ENCODE measurements around the gene SLC23A2. TPM values are rescaled to one million over a fixed set of nuclear protein-coding genes. Genes with fewer than 3 reads are reported as not detected.
A peak's percentile ranks its signal among the peaks of the same experiment; 100 is the strongest.
"Not testable (repeated sequence)": the region's sequence is repeated elsewhere in the genome, so short reads cannot be mapped to it uniquely, and the experiment has no call there.

SLC23A2 gene
- total RNA-seq, 1 experiment from 2014 or later: 5.1 TPM

DNA sequence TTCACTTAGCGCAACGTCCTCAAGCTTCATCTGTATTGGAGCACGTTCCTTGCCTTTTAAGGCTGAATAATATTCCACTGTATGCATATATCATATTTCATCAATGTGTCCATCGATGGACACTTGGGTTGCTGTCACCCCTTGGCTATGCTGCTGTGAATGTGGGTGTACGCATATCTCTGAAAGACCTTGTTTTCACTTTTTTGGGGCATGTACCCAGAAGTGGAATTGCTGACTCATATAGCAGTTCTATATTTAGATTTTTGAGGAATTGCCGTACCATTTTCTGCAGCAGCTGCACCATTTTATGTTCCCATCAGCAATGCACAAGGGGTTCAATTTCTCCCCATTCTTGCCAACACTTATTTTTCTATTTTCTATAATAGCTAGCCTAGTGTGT is 22.8 kb upstream of the SLC23A2 start:
- Histone ChIP-seq H3K36me3 (no peaks in the 10 kb centered on the region), H3K27me3 (no peaks in the 10 kb centered on the region), H3K4me3 (no peak overlapping the region), H3K9me3 (no peaks in the 10 kb centered on the region)
- DNase-seq: no peak

DNA sequence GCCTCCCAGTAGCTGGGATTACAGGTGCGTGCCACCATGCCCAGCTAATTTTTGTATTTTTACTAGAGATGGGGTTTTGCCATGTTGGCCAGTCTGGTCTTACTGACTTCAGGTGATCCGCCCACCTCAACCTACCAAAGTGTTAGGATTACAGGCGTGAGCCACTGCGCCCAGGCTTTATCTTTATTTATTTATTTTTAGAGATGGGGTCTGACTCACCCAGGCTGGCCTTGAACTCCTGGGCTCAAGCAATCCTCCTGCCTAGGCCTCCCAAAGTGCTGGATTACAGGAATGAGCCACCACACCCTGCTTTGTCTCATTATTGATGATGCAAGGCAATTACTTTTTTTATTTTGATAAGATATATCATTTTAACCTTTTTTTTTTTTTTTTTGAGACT is 21.9 kb upstream of the SLC23A2 start:
- not testable (repeated sequence) for H3K27me3 ChIP-seq, H3K9me3 ChIP-seq, DNase-seq, H3K36me3 ChIP-seq, H3K4me3 ChIP-seq

DNA sequence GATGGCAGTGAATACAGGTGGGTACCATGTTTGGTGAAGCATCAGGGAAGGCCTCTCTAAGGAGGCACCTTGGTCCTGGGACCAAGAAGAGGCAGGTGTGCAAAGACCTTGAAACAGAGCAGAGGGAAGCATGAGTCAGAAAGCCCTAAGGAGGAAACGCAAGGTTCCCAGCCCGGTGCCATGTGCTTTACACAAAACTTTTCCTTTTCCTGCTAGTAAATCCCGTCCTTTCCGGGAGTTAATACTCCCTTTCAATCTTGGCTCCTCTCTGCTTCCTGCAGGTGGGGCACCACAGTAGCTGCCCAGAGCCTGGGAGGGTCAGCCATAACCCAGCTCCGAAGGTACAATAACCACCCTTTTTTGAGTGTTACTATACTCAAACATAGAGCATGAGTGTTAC is 19.4 kb upstream of the SLC23A2 start:
- Histone ChIP-seq H3K27me3 (no peaks in the 10 kb centered on the region), H3K9me3 (no peaks in the 10 kb centered on the region)

DNA sequence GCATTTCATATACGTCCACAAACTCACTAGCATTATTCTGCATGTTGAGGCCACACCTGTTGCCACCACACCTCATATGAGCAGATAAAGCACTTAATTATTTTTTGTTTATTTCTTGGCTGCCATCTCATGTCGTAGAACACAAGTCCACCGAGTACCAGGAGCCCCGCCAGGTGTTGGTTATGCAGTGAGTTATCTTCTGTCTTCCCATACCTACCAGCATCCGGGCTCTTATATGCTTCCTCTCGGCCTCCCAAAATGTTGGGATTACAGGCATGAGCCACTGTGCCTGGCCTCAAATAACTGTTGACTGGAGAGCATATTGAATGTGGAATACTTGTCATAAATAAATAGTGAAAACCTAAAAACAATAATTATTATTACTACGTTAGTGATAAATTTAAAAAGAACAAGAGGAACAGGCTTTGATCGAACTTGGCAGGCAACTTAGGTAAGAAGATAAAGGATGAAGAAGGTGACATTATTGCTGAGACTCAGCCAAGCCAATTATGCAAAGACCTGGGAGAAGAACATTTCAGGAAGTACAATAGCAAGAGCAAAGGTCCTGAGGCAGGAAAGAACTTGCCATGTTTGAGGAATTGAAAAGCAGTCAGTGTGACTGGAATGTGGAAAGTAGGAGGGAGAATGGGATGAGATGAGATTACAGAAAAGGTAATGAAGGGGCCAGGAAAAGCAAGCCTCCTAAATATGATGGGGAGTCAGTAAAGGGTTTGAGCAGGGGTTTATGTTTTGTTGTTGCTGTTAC is 12.6 kb upstream of the SLC23A2 start:
- H3K4me3 ChIP-seq: no peak overlapping the region
- H3K36me3 ChIP-seq: no peaks in the 10 kb centered on the region
- no peaks in the 10 kb centered on the region for H3K9me3 ChIP-seq
- DNase-seq: no peak
- no peaks in the 10 kb centered on the region for H3K27me3 ChIP-seq

More for the DNA sequence above, 19.4 kb upstream of the SLC23A2 start:
- H3K36me3 ChIP-seq: no peaks in the 10 kb centered on the region
- DNase-seq: no peak
- H3K4me3 ChIP-seq: no peak overlapping the region

DNA sequence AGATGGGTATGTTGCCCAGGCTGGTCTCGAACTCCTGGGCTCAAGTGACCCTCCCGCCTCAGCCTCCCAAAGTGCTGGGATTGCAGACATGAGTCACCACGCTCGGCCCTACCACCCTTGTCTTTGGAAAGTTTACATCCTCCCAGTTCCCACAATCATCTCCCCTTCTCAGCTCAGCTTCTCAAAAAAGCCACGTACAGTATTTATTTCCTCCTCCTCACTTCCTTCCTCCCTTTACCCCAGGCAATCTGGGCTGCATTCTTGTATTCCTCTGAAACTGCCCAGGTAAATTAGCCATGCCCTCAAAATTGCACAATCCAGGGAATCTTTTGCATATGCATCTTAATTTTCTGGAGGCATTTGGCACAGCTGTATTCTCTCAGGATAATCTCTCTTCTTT is 7.4 kb upstream of the SLC23A2 start:
- no peak for DNase-seq
- Histone ChIP-seq H3K36me3 (no peaks in the 10 kb centered on the region), H3K4me3 (no peak overlapping the region), H3K9me3 (no peaks in the 10 kb centered on the region), H3K27me3 (no peaks in the 10 kb centered on the region)

DNA sequence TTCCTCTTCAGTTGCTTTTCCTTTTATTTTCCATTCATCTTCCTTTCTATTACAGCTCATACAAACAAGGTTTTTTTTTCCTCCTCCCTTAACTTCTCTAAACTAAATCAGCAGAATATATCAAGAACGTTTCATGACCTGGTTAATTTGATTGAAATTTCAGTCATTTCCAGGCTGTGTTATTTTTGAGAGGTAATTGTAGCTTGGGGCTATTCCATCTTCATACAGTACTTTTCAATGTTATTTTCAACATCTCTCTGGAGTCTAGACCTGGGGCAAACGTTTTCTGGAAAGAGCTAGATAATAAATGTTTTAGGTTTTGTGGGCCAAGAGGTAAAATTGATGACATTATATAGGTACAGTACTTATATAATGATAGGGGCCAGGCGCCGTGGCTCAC is 4.0 kb upstream of the SLC23A2 start:
- no peak overlapping the region for H3K4me3 ChIP-seq
- H3K36me3 ChIP-seq: no peaks in the 10 kb centered on the region
- H3K27me3 ChIP-seq: no peaks in the 10 kb centered on the region
- no peak for DNase-seq
- H3K9me3 ChIP-seq: no peaks in the 10 kb centered on the region

DNA sequence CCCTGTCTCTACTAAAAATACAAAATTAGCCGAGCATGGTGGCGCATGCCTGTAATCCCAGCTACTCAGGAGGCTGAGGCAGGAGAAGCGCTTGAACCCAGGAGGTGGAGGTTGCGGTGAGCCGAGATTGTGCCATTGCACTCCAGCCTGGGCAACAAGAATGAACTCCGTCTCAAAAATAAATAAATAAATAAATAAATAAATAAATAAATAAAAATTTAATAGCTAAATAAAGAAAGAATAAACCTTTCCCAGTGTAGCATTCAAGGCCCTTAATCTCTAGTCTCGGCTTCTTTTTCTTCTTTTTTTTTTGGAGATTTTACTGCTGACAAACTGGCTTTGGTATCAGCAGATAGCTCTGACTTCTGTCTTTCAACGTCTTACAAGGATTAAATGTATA is 3.5 kb upstream of the SLC23A2 start:
- H3K36me3 ChIP-seq, DNase-seq, H3K27me3 ChIP-seq, H3K9me3 ChIP-seq, H3K4me3 ChIP-seq: not testable (repeated sequence)

DNA sequence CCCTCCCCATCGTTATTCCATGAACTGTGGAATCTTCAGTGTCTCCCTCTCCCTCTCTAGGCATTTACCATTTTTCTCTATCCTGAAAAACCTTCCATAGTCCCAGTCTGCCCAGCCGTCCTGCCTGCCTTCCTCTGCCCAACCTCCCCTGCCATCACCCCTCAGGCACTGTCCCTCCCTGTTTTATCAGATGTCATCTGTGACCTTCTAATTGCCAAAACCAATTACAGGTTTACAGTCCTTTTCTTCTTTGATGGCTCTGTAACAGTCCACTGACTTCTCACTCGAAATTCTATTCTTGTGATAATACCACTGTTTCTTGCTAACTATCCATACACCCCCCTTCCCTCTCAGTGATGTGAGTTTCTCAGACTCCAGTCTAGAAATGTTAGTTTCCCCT is 2.3 kb upstream of the SLC23A2 start:
- H3K4me3 ChIP-seq: no peak overlapping the region
- H3K9me3 ChIP-seq: no peaks in the 10 kb centered on the region
- H3K27me3 ChIP-seq: no peaks in the 10 kb centered on the region
- DNase-seq: no peak
- H3K36me3 ChIP-seq: no peaks in the 10 kb centered on the region

DNA sequence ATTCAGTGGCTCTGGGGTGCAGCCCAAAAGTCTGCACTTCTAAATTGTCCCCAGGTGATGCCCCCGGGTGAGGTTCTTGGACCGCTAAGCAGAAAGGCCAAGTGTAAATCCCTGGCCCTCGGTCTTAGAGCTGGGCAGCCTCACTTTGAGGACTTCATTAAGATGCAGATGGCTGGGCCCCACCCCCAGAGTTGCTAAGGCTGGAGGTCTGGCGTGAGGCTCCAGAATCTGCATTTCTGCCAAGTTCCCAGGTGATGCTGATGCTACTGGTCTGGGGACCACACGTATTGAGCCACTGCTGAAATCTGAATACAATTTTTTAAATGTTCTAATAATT is 735 bp upstream of the SLC23A2 start:
- H3K27me3 ChIP-seq: no peaks in the 10 kb centered on the region
- H3K4me3 ChIP-seq: peak overlapping the region; percentile 56
- peak; percentile 13 for DNase-seq
- H3K36me3 ChIP-seq: no peaks in the 10 kb centered on the region
- H3K9me3 ChIP-seq: no peaks in the 10 kb centered on the region

DNA sequence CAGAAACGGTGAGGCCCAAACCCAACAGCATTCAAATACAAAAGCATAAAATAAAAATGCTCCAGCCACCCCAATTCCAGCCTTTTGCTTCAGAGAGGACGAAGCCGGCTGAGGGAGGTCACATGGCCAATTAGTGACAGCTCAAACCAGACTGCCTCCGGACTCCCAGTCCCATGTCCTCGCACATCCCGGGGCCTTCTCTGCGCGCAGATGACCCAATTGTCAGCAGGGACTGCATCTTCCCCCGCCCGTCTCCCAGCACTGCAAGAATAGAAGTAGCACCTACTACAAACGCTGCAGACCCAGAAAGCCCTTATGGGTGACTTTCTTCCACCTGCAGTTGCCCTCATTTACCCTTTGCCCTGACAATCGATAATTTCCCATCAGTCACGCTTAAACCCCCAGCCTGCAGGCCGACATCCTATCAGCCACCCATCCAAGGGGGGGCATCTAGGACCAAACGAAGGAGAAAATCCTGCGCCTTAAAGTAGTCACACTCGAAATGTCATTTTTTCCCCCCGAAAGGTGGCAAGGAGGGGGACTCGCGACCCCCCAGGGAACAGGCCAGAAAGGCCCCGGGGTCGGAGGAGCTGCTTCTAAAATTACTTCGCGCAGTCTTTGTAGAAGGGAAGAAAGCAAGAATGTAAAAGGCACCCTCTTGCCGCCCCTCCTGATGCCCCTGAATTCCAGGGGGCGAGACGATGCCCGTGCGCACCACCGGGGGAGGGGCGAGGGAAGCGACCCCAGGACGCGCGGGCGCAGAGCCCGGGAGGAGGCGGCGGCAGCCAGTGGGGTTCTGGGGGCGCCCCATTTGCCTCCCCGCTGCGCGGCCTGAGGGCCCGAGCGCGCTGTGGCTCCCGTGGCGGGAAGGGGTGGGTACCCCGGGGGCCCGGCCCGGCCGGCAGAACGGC is 792 bp downstream of the SLC23A2 start:
- DNase-seq: peak; percentile 14
- H3K4me3 ChIP-seq: peak overlapping the region; percentile 59
- no peaks in the 10 kb centered on the region for H3K36me3 ChIP-seq

DNA sequence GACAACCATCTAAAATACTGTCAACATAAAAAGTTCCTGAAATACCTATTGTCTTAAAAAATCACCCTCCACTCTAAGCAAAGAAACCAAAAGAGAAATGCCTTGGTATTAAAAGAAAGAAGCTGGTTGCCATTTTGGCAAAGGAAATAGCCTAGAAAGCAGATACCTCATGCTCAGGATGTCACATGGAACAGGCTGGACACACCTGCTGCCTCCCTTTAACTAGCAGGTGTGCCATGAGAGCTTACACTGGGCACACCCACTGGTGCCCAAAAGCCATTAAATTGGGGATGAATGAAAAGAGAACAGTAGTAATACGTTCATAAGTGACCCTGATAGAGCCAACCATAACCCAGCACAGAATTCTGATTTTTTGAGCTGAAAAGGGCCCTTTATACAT is 1.5 kb downstream of the SLC23A2 start:
- H3K4me3 ChIP-seq: peak overlapping the region; percentile 59
- no peaks in the 10 kb centered on the region for H3K27me3 ChIP-seq
- H3K36me3 ChIP-seq: no peaks in the 10 kb centered on the region
- no peaks in the 10 kb centered on the region for H3K9me3 ChIP-seq
- no peak for DNase-seq

More for the DNA sequence above, 792 bp downstream of the SLC23A2 start:
- no peaks in the 10 kb centered on the region for H3K27me3 ChIP-seq
- H3K9me3 ChIP-seq: no peaks in the 10 kb centered on the region

DNA sequence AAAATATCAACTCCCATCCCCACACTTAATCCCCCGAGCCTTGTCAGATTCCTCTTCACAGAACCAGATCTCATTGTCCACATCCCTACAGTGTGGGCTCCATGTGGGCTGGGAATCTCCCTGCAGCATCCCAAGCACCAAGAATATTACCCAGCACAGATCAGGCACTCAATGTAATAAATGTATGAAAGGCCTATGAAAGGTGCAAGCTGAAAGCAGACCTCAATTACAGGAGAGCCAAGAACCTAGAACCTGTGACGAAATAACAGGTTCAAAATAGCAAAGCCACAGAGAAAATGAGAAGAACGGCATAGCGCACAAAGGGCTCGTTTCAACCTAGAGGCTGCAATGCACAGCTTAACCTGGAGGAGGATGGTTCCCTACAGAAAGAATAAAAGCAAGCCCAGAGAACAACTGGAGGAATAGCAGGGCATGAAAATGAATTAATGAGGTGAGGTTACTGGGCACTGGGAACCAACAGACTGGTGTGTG is 3.1 kb downstream of the SLC23A2 start:
- Histone ChIP-seq H3K27me3 (no peaks in the 10 kb centered on the region), H3K36me3 (no peaks in the 10 kb centered on the region; the same call in 1 of the 2 replicates), H3K4me3 (no peak overlapping the region), H3K9me3 (no peaks in the 10 kb centered on the region)
- DNase-seq: no peak

DNA sequence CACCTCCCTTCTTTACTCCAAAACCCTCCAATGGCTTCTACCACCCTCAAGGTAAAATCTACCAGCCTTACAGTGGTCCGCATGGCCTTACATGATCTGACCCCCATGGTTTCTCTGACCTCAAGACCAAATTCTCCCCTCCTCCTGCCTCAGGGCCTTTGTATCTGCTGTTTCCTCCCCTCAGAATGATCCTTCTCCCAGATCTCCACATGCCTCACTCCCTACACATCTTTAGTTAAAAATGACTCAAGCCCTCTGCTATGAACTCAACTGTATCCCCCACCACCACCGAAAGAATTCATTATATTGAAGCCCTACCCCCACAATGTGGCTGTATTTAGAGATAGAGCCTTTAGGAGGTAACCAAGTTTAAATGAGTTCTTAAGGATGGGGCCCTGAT is 4.1 kb downstream of the SLC23A2 start:
- H3K27me3 ChIP-seq: no peaks in the 10 kb centered on the region
- no peak for DNase-seq
- no peaks in the 10 kb centered on the region for H3K9me3 ChIP-seq
- H3K4me3 ChIP-seq: no peak overlapping the region
- no peaks in the 10 kb centered on the region; the same call in 1 of the 2 replicates for H3K36me3 ChIP-seq

DNA sequence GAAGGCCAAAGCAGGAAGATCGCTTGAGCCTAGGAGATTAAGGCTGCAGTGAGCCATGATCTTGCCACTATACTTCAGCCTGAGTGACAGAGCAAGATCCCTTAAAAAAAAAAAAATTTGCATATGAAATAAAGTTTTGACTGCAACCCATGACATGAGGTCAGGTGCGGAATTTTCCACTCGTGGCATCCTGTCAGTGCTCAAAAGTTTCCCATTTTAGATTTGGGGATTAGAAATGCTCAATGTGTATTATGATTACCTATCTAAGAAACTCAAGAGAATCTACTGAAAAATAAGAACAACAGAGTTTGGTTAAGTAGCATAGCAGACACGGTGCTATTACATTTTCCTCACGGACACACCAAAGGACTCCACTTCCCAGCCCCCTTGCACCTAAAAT is 11.7 kb downstream of the SLC23A2 start:
- no peak for DNase-seq
- H3K36me3 ChIP-seq: no peaks in the 10 kb centered on the region; the same call in 1 of the 2 replicates
- no peak overlapping the region for H3K4me3 ChIP-seq
- H3K27me3 ChIP-seq: no peaks in the 10 kb centered on the region
- no peaks in the 10 kb centered on the region for H3K9me3 ChIP-seq

DNA sequence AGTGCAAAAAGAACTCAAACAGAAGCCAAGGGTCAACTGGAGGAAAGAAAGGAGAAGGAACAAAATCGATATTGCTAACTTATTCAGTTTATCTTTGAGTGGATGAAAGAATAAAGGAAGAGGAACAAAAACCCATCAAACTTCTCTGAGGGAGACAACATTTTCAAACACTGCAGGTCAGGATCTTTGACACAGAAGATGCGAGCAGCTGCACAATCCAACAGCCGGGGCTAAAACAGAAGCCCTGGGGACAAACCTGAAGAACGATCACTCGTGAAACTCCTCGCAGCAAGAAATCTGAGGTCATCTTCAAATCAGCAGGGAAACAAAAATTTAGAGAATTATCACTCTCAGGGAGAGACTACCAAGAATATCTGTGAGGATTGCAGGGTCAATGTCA is 14.2 kb downstream of the SLC23A2 start:
- no peaks in the 10 kb centered on the region for H3K9me3 ChIP-seq
- H3K4me3 ChIP-seq: no peak overlapping the region
- no peak for DNase-seq
- H3K27me3 ChIP-seq: no peaks in the 10 kb centered on the region
- H3K36me3 ChIP-seq: no peaks in the 10 kb centered on the region

DNA sequence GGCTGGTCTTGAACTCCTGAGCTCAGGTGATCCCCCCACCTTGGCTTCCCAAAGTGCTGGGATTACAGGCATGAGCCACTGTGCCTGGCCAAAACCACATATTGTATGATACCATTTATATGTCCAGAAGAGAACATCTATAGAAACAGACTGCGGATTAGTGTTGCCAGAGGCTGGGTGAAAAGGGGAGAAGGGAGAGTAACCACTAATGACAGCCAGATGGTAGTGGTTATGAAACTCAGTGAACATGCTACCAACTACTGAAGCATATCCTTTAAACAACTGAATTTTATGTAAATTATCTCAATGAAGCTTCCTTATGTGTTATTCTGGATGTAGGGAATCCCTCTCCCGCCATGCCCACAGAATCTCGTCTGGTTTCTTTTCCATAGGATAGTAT is 15.7 kb downstream of the SLC23A2 start:
- no peak for DNase-seq
- H3K4me3 ChIP-seq: no peak overlapping the region
- no peaks in the 10 kb centered on the region for H3K36me3 ChIP-seq
- H3K27me3 ChIP-seq: no peaks in the 10 kb centered on the region
- H3K9me3 ChIP-seq: no peaks in the 10 kb centered on the region

DNA sequence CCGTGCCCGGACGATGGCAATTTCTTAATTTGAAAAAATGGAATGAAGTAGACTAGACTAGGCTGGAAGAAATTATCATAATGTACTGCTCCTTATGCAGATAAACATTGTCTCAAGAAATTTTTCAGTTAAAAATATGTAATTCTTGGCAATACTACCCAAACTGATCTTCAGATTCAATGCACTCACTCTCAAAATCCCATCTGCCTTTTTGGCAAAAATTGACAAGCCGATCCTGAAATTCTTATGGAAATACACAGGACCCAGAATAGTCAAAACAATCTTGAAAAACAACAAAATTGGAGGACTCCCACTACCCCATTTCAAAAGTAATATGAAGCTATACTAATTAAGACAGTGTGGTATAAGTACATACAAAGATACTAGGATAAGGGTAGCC is 19.0 kb downstream of the SLC23A2 start:
- H3K9me3 ChIP-seq: no peaks in the 10 kb centered on the region
- no peak overlapping the region for H3K4me3 ChIP-seq
- DNase-seq: no peak
- no peaks in the 10 kb centered on the region for H3K27me3 ChIP-seq
- no peaks in the 10 kb centered on the region for H3K36me3 ChIP-seq
